Endometrium (tissue), 2 donors: ENCODE results near the gene CEP20.

ENCODE experiments used
- FAIRE-seq: peaks from 2 replicates; lab custom pipeline; 2012; peaks lifted over from hg19 to GRCh38; lab: Jason Lieb, UNC
- donor health status: control.
- donor health status: control.

Gene CEP20

DNA sequence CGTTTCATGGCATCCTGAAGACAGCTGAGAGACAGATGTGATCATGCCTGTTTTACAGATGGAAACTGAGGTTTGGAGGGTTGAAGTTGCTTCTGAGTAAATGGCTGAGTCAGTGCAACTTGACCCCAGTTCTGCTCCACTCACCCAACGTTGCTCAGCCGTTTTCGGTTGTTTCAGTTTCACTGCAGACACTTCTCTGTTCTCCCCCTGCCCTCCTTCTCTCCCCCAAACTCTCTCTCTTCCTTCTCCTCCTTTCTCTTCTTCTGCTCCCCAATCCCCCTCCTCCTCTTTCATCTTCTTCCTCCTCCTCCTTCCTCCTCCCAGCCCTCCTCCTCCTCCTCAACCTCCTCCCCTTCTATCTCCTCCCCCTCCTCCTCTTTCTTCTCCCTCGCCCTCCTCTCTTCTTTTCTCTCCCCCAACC lies 9.4 kb upstream of the CEP20 start:
- FAIRE-seq, result no peak

DNA sequence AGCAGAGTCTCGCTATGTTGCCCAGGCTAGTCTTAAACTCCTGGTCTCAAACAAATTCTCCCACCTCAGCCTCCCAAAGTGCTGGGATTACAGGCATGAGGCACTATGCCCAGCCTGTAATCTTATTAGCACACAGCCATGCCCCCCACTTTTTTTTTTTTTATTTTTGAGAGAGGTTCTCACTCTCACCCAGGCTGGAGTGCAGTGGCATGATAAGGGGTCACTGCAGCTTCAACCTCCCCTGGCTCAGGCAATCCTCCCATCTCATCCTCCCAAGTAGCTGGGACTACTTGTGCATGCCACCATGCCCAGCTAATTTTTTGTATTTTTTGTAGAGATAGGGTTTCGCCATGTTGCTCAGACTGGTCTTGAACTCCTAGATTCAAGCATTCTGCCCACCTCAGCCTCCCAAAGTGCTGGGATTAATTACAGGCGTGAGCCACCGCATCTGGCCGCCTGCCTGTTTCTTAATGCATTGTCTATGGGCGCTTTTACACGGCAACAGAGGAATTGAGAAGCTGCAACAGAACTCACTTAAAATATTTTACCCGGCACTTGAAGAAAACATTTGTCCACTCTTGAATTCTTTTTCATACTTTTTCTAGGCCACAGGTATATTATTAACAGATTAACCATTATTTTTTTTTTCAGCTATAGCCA lies 8.8 kb upstream of the CEP20 start:
- FAIRE-seq, result no peak

DNA sequence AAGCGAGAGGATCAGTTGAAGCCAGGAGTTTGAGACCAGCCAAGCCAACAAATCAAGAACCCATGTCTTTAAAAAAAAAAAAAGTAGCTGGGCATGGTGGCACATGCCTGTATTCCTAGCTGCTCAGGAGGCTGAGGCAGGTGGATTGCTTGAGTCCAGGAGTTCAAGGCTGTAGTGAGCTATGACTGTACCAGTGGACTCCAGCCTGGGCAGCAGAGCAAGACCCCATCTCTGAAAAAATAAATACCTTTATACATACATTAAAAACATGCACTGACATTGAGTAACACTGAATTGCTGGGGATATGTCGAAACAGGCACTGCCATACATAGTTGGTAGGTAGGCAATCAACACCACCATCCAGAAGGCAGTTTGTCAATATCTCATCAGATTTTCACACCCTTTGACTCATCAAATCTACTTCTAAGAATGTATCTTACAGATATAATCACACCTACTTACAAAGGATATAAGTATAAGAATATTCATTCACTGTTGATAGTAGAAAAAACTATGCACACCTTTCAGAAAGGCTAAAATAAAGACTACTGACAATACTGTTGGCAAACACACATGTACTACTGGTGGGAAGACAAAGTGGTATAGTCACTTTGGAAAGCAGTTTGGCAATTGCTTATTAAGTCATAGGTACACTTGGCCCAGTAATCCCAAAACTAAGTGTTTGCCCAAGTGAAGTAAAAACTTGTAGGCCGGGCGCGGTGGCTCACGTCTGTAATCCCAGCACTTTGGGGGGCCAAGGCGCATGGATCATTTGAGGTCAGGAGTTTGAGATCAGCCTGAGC lies 6.4 kb upstream of the CEP20 start:
- FAIRE-seq, result no peak

DNA sequence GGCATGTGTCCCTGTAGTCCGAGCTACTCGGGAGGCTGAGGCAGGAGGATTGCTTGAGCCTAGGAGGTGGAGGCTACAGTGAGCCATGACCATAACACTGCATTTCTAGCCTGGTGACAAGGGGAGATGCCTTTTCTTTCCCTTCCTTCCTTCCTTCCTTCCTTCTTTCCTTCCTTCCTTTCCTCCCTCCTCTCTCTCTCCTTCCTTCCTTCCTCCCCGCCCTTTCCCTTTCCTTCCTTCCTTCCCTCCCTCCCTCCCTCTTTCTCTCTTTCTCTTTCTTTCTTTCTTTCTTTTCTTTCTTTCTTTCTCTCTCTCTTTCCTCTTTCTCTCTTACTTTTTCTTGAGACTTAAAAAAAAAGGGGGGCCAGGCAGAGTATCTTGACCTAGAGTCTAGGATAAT lies 3.1 kb upstream of the CEP20 start:
- no peak for FAIRE-seq

DNA sequence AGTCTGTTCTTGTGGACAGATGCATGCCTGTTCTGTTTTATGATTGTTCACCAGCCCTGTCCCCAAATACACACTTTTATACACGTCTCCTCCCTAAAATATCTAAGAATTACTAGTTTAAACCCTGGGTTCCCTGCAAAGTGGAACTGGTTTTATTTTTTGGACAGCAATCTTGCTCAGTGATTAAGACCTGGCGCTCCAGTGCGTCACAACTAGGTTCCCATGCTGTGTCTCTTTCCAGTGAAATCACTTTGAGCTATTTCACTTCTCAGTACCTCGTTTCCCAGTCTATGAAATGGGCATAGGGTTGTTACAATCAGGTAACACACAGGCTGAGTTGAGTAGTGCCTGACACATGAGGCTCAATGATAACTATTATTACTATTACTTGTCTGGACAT lies 1.1 kb downstream of the CEP20 start:
- no peak for FAIRE-seq

DNA sequence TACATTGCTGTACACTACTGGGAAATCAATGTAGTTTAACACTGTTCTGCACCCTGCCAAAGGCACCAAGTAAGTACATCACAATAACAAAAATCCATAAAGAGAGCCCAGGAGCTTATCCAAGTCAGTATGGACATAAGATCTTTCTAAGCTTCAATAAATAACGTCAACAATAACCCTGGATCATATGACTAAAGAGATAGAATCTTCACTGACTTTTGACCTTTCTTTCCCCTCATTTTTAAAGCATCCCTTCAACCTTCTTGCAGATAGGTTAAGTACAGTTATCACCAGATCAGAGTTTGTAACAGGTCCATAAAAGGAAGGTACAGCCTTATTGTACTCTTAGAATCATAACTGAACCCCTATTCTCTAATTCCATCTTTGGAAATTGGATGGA lies 2.3 kb downstream of the CEP20 start:
- no peak for FAIRE-seq

DNA sequence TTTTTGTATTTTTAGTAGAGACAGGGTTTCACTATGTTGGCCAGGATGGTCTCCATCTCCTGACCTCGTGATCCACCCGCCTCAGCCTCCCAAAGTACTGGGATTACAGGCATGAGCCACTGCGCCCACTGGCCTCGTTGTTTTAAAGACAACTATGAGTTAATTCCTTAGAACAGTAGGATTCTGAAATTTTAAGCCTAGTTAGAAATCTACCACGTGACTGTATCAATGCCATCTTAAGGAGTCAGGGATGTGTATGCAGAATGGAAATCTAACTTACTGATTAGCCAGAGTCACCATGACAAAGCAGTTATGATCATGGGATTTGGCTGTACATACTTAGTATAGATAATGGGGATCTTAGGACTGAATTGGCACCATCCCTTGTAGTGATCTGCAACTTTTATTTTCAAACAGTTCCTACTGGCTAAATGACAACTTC lies 2.8 kb downstream of the CEP20 start:
- FAIRE-seq, result no peak

DNA sequence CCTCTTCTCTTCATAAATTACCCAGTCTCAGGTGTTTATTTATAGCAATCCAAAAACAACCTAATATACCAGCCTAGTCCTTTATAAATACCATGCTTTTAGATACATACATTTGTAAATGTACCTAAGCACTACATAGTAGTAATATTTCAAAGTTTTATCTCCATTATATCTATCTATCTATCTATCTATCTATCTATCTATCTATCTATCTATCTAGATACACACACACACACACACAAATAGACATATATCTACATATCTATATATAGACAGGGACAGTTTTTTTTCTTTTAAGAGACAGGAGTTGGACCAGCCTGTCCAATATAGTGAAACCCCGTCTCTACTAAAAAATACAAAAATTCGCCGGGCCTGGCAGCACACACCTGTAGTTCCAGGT lies 5.8 kb downstream of the CEP20 start:
- FAIRE-seq, result no peak

DNA sequence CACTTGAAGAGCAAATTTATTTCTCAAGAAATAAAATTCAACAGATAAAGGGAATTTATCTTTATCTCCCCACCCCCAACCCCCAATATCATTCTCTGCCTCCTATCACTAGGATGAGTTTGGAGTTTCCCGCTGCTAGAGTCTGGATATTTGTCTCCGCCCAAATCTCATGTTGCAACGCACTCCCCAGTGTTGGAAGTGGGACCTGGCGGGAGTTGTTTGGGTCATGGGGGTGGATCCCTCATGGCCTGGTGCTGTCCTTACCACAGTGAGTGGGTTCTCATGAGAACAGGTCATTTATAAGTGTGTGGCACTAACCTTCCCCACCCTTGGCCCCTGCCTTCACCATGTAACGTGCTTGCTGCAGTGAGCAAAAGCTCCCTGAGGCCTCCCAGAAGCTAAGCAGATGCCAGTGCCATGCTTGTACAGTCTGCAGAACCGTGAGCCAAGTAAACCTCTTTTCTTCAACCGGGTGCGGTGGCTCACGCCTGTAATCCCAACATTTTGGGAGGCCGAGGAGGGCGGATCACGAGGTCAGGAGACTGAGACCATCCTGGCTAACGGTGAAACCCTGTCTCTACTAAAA lies 6.5 kb downstream of the CEP20 start:
- FAIRE-seq, result no peak

DNA sequence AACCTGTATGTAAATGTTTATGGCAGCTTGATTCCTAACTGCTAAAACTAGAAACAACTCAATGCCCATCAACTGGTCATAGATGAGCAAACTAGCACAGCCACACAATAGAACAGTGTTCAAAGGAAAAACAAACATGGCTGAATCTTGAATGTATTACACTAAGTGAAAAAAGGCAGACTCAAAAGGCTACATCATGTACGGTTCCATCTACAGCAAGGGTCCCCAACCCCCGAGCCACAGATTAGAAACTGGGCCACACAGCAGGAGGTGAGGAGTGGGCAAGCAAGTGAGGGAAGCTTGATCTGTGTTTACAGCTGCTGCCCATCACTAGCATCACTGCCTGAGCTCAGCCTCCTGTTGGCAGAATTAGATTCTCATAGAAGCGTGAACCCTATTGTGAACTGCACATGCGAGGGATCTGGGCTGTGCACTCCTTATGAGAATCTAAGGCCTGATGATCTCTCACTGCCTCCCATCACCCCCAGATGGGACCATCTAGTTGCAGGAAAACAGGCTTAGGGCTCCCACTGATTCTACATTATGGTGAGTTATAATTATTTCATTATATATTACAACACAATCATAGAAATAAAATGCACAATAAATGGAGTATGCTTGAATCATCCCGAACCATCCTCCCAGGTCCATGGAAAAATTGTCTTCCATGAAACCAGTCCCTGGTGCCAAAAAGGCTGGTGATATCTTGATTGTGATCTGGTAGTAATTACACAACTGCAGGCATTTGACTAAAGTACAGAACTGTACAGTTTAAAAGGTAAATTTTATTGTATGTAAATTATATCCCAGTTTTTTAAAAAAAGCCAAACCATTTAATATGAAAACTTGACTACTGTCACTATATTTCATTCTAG lies 7.7 kb downstream of the CEP20 start:
- FAIRE-seq, result no peak

DNA sequence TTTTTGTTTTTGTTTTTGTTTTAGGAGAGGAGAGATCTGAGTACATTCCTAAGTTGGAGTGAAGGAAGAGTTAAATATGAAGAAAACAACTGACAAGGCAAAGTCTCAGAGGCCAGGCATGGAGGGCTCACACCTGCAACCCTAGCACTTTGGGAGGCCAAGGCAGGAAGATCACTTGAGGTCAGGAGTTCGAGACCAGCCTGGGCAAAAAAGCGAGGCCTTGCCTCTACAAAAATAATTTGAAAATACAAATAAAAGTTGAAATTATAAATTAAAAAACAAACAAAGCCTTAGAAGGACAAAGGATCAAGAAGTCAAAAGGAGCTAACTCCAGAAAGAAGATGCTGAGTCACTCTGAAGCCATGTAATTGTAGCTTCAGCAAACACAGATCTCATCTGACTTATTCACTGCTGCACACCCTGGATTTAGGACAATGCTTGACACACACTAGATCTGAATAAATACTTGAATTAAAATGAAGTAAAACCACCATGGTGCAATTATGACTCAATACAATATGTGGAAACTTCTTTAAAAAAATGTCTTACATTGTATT lies 9.1 kb downstream of the CEP20 start:
- no peak for FAIRE-seq

DNA sequence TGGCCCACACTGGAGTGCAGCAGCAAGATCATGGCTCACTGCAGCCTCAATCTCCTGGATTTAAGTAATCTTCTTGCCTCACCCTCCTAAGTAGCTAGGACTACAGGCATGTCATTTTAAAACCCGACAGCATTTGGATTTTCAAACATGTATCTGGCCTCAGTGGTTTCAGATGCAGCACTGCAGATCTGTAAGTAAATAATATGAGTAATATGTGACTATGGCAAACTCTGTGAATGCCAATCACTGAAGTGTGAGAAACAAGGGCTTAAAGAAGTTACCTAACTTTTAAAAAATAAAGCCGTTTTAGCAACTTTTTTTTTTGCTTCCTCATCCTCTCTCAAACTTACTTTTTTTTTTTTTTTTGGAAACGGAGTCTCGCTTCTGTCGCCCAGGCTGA lies 11.9 kb downstream of the CEP20 start:
- FAIRE-seq, result no peak

DNA sequence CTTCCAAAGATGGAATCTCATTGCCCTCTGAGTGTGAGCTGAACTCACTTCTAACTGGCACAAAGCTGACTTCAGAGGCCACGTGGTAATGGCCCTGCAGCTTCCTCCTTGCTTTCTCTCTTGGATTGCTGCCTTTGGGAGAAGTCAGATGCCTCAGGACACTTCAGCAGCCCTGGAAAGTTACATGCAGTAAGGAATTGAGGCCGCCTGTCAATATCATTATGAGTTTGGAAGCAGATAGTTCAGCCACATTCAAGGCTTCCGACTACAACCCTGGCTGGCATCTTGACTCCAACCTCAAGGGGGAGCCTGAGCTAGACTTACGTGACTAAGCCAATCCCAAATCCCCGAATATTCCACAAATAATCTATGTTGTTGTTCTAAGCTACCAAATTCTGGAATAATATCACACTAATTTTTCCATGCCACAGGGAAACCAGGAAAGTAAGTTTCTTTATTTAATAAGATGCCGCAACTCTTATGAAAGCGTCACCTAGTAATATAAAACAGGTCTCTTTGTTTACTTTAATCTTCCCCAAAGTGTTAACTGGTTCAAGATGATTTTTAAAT lies 13.6 kb downstream of the CEP20 start:
- no peak for FAIRE-seq

DNA sequence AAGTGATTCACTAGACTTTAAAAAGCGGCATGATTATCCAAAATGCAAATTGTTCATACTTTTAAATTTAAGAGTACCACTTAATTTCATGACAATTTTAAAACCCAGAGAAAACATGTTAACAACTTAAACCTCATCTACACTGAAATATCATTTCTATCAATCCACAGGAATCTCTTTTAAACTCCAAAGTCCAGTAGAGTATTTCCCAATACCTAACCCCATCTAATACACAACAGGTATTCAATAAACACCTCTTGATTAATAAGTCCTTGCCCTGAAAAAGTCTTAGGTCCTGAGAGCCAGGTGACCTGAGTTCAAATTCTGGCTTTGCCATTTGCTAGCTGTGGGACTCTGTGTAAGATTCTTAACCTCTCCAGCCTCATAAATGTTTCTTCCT lies 14.7 kb downstream of the CEP20 start:
- no peak for FAIRE-seq

DNA sequence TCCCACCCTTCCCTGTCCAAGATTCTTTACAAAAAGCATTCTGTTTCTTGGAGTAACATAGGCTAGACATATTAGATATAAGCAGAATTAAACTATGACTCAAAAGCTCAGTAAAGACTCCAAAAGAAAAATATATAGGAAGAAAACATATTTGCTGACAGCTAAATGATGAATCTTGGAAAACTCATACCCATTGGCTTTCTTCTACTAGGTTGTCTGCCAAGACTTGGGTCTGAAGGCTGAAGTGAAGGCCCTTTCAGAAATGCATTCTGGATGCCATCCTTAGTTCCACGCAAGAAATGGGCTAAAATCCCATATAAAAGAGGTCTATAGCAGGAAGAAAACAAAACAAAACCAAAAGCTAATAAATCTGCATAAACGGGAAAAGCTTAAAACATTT lies 15.1 kb downstream of the CEP20 start:
- no peak for FAIRE-seq

DNA sequence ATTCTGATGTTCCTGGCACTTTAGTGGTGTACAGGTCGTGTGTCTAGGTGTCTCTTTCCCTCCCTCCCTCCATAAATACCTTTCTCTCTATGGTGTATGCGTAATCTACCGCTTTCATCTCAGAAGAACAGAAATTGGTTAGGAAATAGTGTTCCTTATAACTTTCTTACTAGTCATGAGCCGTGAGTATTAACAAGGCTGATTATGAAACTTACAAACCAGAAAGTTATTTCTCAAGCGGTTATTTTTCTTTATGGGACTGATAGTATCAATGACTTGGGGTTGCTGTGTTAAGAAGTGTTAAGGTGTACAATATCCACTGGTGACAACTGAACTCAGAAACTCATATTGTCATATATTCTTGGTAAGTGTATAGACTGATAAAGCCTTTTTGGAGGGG lies 18.4 kb downstream of the CEP20 start:
- FAIRE-seq, result no peak

DNA sequence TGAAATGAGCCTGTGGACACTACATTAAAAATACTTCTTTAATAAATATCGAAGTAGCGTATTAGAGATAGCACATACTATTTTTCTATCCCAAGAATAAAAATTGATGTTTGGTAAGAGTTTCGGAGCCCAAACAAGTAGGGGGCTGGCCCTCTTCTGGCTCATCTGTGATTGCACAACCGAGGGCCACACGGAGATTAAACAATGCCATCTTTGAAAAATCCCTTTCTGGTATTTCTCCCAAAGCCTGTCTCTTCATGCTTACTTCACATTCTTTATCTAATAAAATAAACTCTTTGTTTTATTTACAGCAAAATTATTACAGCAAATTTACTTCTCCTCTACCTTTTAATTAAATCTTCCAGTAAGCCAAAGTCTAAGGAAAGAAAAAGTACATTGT lies 22.0 kb downstream of the CEP20 start:
- FAIRE-seq, result no peak

DNA sequence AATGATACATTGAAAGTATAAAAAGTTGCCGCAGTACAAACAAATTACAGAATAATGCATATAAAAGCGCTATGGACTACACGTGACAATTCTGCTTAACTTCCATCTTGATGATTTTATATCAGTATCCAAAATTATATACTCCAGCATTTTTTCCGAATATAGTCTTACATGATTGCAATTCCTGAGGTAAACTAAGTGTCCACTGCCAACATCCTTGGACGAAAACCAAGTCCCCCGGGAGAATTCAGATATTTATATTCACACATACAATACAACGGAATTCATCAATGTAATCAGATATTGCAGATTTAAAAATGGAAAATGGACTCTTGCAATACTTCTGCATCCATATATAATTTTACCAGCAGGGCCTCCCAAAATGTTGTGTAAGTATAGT lies 22.7 kb downstream of the CEP20 start:
- FAIRE-seq, result no peak

DNA sequence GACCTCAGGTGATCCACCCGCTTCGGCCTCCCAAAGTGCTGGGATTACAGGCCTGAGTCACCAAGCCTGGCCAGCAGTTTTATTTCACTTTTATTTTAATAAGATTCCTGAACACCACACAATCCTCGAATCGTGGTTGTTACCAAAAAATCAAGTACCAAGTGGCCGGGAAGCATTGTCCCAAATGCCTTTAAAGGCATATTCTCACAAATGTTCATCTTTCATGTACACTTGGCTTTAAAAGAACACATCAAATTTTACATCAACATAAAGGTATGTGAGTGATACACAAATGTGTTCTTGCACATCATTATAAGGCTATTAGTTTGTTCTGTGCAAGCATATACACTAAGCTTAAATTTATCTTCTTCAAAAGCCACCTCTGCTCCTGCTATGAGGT lies 23.5 kb downstream of the CEP20 start:
- no peak for FAIRE-seq

DNA sequence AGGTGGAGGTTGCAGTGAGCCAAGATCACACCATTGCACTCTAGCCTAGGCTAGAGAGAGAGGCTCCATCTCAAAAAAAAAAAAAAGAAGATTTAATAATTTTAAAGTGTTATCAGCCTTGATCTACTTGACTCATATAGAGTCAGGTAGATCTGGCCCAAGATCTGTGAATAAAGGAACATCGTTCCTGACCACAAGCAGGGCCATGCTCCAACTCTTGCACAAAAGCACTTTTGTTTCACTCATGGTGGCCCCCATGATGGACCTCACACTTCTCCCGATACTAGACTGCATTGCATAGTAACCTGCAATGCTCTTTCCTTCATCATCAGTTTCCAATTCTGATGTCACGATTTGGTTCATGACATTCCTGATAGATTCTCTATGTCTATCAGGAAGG lies 26.4 kb downstream of the CEP20 start:
- FAIRE-seq, result no peak

DNA sequence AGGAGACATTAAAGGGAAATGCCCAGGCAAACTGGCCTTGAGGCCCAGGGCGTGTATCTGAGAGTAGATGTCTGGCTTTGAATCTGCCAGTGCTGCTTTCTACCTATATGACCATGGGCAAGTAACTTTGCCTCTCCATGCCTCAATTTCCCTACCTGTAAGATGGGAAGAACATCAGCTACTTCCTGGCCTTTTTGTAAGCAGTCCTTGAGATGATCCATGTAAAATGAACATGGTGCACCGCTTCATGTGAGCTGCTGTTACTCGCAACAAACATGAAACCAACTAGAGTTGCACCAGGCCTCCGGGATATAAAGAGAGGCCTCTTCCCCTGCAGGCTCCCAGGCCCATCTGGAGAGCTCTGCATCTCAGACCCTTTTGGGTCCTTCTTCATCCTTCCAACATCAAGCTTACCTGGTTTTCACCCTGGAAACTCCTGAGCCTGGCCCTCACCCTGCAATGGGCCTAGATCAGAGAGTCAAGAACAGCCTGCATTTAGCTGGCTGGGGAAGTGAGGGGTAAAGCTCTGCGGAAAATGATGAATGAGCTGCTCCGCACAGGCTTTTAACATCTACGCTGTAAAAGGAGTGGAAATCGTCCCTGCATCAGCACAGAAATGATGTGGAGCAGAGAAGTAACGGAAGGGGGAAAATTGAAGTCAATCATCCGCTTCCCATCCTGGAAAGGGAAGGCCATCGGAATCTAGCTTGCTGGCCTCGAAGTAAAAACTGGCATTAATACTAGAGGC lies 29.3 kb downstream of the CEP20 start:
- FAIRE-seq, result no peak
